Lower leg skin (tissue), 4 donors: ENCODE results near the gene PRKCZ. TPM values are rescaled to one million over a fixed set of nuclear protein-coding genes. Genes with fewer than 3 reads are reported as not detected.

ENCODE experiments used
- DNase-seq, 2 donors: peaks; one replicate each; pipeline ENCODE4 v3.0.0-alpha.2; 2019; ENCODE audit warnings: low spot score in 2 of 2
- H3K4me3 ChIP-seq: fragments of 200-600 bp; sonication (generic); 2 replicates; pipeline ENCODE4 v1.5.1; 2017; ENCODE audit warnings: mild to moderate bottlenecking, low read depth; ENCODE audit not compliant: poor library complexity, severe bottlenecking
- POLR2A ChIP-seq, 2 donors: fragments of 450-650 bp; IDR thresholded peaks; one replicate each; pipeline ENCODE4 v1.6.1; 2016 to 2017; ENCODE audit warnings: antibody characterized with exemption in 2 of 2, mild to moderate bottlenecking in 1 of 2, moderate library complexity in 1 of 2
- WGBS, 2 donors: methylation state at CpG; one replicate each; pipeline ENCODE4 v1.1.5; 2018; 5-methylcytosine and 5-hydroxymethylcytosine counted together
- intact Hi-C: fragments of 100-400 bp; cut with DNase I; formaldehyde crosslinking; loops from one replicate; pipeline ENCODE4 v1.15.0; 2023; ENCODE audit warnings: low total_unique reads
- total RNA-seq, 4 donors: library from RNA; depleted of rRNA; stranded (reverse); fragments of >200 nt; gene quantifications; one replicate each; pipeline ENCODE4 v1.1.0, GENCODE V29; 2016
- TF ChIP-seq, protein P1 (sequence below), 3 donors: fragments of 450-650 bp; IDR thresholded peaks; one replicate each; pipeline ENCODE4 v1.5.1; 2016; ENCODE audit warnings: antibody characterized with exemption in 3 of 3, mild to moderate bottlenecking in 3 of 3, moderate library complexity in 2 of 3

The PRKCZ gene
- total RNA-seq, 4 donors from 2014 or later = 25.9 to 32.2 (median 26.8) TPM

DNA sequence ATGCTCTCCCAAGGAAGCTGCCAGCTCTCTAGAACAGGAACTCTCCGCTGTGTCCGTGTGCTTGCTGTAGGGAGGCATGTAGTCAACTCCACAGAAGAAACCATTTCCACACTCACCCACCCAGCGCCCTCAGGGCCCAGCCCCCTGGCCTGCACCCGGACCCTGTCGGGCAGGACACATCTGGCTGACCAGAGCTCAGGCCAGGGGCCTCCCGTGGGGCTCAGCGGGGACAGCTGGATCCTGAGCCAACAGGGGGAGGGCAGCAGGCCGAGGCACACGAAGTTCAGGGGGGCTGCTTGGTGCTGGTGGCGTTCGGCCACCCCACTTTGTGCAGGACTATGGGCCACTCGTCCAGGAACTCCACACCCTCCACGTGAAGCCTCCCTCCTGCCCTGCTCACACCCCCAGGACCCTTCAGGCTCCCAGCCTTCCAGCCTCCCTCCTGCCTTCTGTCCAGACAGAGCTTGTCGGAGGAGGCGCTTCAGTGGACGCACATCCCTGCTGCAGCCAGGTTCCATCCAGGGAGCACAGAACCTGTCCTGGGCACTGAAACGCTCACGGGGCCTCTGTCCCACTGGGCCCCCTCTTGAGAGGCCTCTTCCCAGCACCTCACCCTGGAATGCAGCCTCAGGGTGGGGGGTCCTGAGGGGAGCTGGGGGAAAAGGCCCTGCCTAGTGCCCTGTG lies 159.3 kb downstream of the PRKCZ start:
- DNase-seq = no peak
- intact Hi-C loops = no loop called here
- H3K4me3 ChIP-seq = no peak overlapping the region
- TF ChIP-seq, protein P1, sequence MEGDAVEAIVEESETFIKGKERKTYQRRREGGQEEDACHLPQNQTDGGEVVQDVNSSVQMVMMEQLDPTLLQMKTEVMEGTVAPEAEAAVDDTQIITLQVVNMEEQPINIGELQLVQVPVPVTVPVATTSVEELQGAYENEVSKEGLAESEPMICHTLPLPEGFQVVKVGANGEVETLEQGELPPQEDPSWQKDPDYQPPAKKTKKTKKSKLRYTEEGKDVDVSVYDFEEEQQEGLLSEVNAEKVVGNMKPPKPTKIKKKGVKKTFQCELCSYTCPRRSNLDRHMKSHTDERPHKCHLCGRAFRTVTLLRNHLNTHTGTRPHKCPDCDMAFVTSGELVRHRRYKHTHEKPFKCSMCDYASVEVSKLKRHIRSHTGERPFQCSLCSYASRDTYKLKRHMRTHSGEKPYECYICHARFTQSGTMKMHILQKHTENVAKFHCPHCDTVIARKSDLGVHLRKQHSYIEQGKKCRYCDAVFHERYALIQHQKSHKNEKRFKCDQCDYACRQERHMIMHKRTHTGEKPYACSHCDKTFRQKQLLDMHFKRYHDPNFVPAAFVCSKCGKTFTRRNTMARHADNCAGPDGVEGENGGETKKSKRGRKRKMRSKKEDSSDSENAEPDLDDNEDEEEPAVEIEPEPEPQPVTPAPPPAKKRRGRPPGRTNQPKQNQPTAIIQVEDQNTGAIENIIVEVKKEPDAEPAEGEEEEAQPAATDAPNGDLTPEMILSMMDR (IDR thresholded peaks at IDR 0.05) = no peak
- no peak for TF ChIP-seq POLR2A (IDR thresholded peaks at IDR 0.05)
- WGBS, 2 donors = 52 to 55% methylated on average over 12 to 16 of the region's 18 CpGs

DNA sequence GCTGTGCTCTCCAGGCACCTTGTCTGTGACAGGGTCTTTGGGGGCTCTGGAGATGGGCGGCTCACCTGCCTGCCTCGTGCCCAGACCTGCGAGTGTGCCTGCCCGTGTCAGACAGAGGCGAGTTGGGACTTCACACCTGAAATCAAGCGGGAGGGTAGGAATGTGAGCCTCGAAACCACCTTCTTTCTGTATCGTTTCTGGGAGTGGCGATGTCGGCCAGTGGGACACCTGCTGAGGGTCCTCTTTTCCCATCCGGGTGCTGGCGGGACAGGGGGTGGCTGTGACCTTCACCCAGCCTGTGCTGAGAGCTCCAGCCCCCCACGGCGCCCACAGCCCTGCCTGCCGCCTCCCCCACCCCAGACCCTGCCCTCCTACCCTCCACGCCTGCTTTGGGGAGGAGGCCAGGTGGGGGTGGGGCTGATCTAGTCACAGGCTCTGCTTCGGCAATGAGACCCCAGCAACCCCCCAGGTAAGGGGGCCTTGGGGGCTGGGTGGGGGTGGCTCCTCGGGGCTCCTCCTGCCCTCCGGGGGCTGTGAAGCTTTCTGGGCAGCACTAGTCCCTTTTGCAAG lies 160.0 kb downstream of the PRKCZ start:
- no peak for DNase-seq
- intact Hi-C loops = no loop called here
- 54 to 73% methylated on average over 17 to 19 of the region's 19 CpGs for WGBS, 2 donors

DNA sequence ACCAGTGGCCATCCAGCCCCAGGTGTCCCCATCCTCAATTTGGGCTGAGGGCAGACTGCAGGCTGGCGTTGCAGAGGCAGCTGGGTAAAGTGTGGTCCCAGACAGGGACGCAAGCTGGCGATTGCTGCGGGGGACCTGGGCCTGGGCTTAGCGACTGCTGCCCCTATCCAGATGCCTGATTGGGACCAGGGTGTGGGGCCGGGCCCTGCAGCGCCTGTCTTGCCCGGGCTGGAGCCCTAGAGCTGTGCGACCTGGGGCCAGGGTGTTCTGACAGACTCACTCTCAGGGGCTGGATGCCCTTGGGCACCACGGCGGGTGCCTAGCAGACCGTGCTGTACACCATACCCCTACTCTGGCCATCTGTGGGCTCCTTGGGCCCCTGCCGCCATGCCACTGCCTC lies 160.6 kb downstream of the PRKCZ start:
- TF ChIP-seq POLR2A (IDR thresholded peaks at IDR 0.05) = no peak
- TF ChIP-seq, protein P1 (IDR thresholded peaks at IDR 0.05) = no peak
- DNase-seq = no peak
- WGBS, 2 donors = 31 to 65% methylated on average over 8 to 13 of the region's 13 CpGs
- intact Hi-C loops = no loop called here
- no peak overlapping the region for H3K4me3 ChIP-seq

More for the DNA sequence above, 160.0 kb downstream of the PRKCZ start:
- H3K4me3 ChIP-seq = no peak overlapping the region
- TF ChIP-seq POLR2A (IDR thresholded peaks at IDR 0.05) = no peak
- TF ChIP-seq, protein P1 (IDR thresholded peaks at IDR 0.05) = no peak

DNA sequence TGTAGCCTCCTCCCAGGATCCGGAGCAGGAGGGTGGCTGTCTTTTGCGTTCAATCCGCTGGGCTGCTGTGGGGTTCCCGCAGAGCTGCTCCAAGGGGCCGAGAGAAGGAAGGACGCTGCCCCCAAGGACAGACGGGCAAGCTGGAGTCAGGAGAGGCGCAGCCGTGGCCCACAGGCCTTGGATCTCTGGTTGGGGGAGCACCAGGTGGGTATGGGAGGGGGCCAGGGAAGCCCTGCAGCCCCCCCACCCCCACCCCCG lies 162.0 kb downstream of the PRKCZ start:
- no peak overlapping the region for H3K4me3 ChIP-seq
- intact Hi-C loops = no loop called here
- TF ChIP-seq, protein P1 (IDR thresholded peaks at IDR 0.05) = no peak
- no peak for TF ChIP-seq POLR2A (IDR thresholded peaks at IDR 0.05)
- no peak for DNase-seq
- WGBS, 2 donors = 13 to 25% methylated on average over 10 of the region's 10 CpGs

DNA sequence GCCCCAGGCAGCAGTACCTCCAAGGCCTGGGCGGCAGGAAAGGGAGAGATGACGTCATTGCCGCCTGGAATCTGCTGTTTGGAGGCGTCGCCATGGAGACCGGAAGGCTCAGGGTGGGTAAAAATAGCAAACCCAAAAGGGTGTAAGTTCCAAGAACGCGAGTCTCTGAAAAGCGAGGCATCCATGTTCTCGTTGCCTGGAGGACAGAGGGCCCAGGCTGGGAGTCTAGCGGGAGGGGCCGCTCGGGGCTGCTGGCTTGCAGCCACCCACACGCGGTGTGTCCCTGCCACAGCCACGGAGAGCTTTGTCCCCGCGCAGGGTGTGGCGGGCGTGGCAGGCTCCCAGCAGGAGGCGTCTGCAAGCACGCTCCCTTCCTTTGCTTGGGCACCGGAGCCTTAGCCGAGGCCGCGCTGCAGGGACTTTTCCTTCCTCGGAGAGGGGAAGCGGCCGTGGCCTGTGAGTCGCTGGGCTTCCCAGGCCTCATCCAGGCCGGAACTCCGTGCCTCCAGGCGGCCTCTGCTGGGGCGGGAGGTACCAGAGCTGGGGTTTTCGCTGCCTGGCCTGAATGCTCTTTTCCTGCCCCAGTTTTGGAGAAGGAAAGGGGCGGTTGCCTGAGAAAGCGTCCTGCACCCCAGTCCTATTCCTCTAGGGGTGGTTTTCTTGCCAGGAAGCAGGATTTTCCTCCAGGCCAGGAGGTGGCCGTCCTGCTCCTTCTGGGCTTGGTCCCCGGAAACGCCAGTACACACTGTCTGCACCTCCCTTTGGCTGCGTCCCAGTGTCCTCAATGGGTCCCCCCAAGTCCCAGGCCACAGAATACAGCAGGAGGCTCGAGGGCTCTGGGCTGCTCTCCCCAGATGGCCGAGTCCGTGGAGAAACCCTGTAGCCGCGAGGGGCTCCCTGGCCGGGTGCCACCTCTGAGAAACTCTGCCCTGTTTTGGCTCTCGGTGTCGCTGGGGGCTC lies 162.6 kb downstream of the PRKCZ start:
- TF ChIP-seq, protein P1 (IDR thresholded peaks at IDR 0.05) = no peak
- no peak for TF ChIP-seq POLR2A (IDR thresholded peaks at IDR 0.05)
- 2 to 3% methylated on average over 43 to 49 of the region's 49 CpGs for WGBS, 2 donors
- intact Hi-C loops = no loop called here
- peak; percentile 83 to 97 for DNase-seq
- H3K4me3 ChIP-seq = no peak overlapping the region
